Left renal cortex interstitium (tissue), 4 donors: ENCODE results near the gene NEUROG3. TPM values are rescaled to one million over a fixed set of nuclear protein-coding genes. Genes with fewer than 3 reads are reported as not detected.

Source experiments
- DNase-seq, 4 donors: peaks; one replicate each; pipeline ENCODE4 v3.0.0-alpha.2; 2013; ENCODE audit warnings: low read depth in 4 of 4, low spot score in 2 of 4, missing footprints in 1 of 4
- polyA plus RNA-seq, 4 donors: library from polyadenylated mRNA; unstranded; fragments of 120-200 nt; gene quantifications; one replicate each; pipeline ENCODE4 v1.2.1, GENCODE V29; 2013; ENCODE audit not compliant: insufficient read length in 4 of 4

Gene NEUROG3
- polyA plus RNA-seq: not detected

- DNase-seq: no peak
Measured at GRCh38 chr10:69573056-69573806, at the start of gene NEUROG3. Gene NEUROG3, minus strand, starts transcription at chr10:69573422. Its CDS starts 379 bp downstream, at chr10:69573043.

- no peak for DNase-seq
Measured at GRCh38 chr10:69620625-69621024, 47.4 kb upstream of the NEUROG3 start.

- no peak for DNase-seq
Measured at GRCh38 chr10:69619626-69620025, 46.4 kb upstream of the NEUROG3 start.

- DNase-seq: no peak
Measured at GRCh38 chr10:69618746-69619145, 45.5 kb upstream of the NEUROG3 start.

GRCh38 chr10:69616358-69616757 is 43.1 kb upstream of the NEUROG3 start:
- DNase-seq: no peak

GRCh38 chr10:69614130-69614529 is 40.9 kb upstream of the NEUROG3 start:
- DNase-seq: no peak

GRCh38 chr10:69612760-69613159 is 39.5 kb upstream of the NEUROG3 start:
- no peak for DNase-seq

- no peak for DNase-seq
Measured at GRCh38 chr10:69609077-69609476, 35.9 kb upstream of the NEUROG3 start.

- DNase-seq: no peak
Measured at GRCh38 chr10:69600761-69601330, 27.6 kb upstream of the NEUROG3 start.

- no peak for DNase-seq
Measured at GRCh38 chr10:69588358-69588757, 15.1 kb upstream of the NEUROG3 start.

GRCh38 chr10:69584624-69585023 is 11.4 kb upstream of the NEUROG3 start:
- DNase-seq: no peak

GRCh38 chr10:69583106-69583505 is 9.9 kb upstream of the NEUROG3 start:
- no peak for DNase-seq

GRCh38 chr10:69580435-69580834 is 7.2 kb upstream of the NEUROG3 start:
- DNase-seq: no peak

- no peak for DNase-seq
Measured at GRCh38 chr10:69579464-69580060, 6.3 kb upstream of the NEUROG3 start.

GRCh38 chr10:69578508-69578991 is 5.3 kb upstream of the NEUROG3 start:
- no peak for DNase-seq

GRCh38 chr10:69577268-69578232 is 4.3 kb upstream of the NEUROG3 start:
- DNase-seq: no peak

GRCh38 chr10:69576334-69577011 is 3.3 kb upstream of the NEUROG3 start:
- DNase-seq: no peak

- no peak for DNase-seq
Measured at GRCh38 chr10:69575164-69575722, 2.0 kb upstream of the NEUROG3 start.

- no peak for DNase-seq
Measured at GRCh38 chr10:69574571-69574978, 1.4 kb upstream of the NEUROG3 start.
